GM10266 (cell line): Measurements from ENCODE around the gene SULT1E1.

Source experiments
- DNase-seq: peaks from one replicate; pipeline ENCODE4 v3.0.0; 2012; ENCODE audit errors: extremely low spot score
- CTCF ChIP-seq: IDR thresholded peaks from 2 replicates; pipeline ENCODE4 v1.5.1; 2012; ENCODE audit warnings: mild to moderate bottlenecking, low read depth; ENCODE audit not compliant: control insufficient read depth, insufficient read depth; ENCODE audit errors: missing control alignments

Gene SULT1E1

GRCh38 chr4:69882150-69882549 is 22.2 kb upstream of the SULT1E1 start:
- no peak for TF ChIP-seq CTCF
- DNase-seq: no peak

- peak; percentile 24 for DNase-seq
- peak; percentile 77 for TF ChIP-seq CTCF
Observed at GRCh38 chr4:69881173-69881773, 21.3 kb upstream of the SULT1E1 start.

- TF ChIP-seq CTCF: no peak
- DNase-seq: no peak
Observed at GRCh38 chr4:69878250-69878649, 18.3 kb upstream of the SULT1E1 start.

- TF ChIP-seq CTCF: no peak
Observed at GRCh38 chr4:69877453-69877852, 17.5 kb upstream of the SULT1E1 start.

GRCh38 chr4:69876071-69876470 is 16.1 kb upstream of the SULT1E1 start:
- DNase-seq: no peak
- TF ChIP-seq CTCF: no peak

More at GRCh38 chr4:69877453-69877852, 17.5 kb upstream of the SULT1E1 start:
- DNase-seq: no peak

- TF ChIP-seq CTCF: no peak
Observed at GRCh38 chr4:69875576-69875975, 15.6 kb upstream of the SULT1E1 start.

GRCh38 chr4:69874507-69874906 is 14.6 kb upstream of the SULT1E1 start:
- no peak for TF ChIP-seq CTCF

More at GRCh38 chr4:69875576-69875975, 15.6 kb upstream of the SULT1E1 start:
- DNase-seq: no peak

More at GRCh38 chr4:69874507-69874906, 14.6 kb upstream of the SULT1E1 start:
- DNase-seq: no peak
